Kidney tubule cell (primary cell): ENCODE data around the gene GNG7.
A peak's percentile ranks its signal among the peaks of the same experiment; 100 is the strongest.
"Not testable (repeated sequence)": the region's sequence is repeated elsewhere in the genome, so short reads cannot be mapped to it uniquely, and the experiment has no call there.

ENCODE experiments used
- DNase-seq: peaks from one replicate; pipeline ENCODE4 v3.0.0-alpha.2; 2018; ENCODE audit warnings: low spot score

GNG7 gene

DNA sequence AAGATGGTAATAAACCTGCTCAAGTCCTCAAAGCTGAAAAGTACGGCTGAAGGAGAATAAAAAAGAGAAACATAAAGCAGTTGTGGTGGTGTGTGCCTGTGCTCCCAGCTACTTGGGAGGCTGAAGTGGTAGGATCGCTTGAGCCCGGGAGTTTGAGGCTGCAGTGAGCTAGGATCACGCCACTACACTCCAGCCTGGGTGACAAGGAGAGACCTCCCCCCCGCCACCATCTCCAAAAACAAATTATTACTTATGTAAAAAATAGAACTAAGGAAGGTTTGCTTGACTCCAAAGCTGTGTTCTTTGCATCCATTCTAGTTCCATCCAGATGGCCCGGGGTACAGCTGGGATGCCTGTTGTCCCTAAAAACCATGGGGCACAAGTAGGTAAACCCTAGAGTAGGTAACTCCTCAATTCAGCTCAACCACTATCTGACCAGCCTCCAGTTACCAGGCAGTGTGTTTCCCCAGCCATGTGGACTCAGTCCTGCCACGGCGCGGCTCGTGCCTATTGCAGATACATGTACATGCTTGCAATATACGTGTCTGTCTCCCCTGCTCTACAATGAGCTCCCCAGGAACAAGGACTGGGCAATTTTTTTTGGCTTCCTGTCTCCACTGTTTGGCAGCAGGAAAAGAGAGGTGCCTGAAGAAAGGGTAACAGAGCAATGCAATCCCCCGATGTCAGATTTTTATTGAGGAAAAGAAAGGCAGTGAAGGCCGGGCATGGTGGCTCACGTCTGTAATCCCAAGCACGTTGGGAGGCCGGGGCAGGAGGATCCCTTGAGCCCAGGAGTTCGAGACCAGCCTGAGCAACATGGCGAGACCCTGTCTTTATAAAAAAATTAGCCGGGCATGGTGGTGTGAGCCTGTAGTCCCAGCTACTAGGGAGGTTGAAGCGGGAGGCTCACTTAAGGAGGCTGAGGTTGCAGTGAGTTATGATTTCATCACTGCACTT lies 101.3 kb downstream of the GNG7 start:
- no peak for DNase-seq

GRCh38 chr19:2594319-2594718 lies 108.2 kb downstream of the GNG7 start:
- DNase-seq, result no peak

- no peak for DNase-seq
Measured at GRCh38 chr19:2592824-2593223, 109.7 kb downstream of the GNG7 start.

GRCh38 chr19:2591537-2592291 lies 110.8 kb downstream of the GNG7 start:
- DNase-seq, result no peak

DNA sequence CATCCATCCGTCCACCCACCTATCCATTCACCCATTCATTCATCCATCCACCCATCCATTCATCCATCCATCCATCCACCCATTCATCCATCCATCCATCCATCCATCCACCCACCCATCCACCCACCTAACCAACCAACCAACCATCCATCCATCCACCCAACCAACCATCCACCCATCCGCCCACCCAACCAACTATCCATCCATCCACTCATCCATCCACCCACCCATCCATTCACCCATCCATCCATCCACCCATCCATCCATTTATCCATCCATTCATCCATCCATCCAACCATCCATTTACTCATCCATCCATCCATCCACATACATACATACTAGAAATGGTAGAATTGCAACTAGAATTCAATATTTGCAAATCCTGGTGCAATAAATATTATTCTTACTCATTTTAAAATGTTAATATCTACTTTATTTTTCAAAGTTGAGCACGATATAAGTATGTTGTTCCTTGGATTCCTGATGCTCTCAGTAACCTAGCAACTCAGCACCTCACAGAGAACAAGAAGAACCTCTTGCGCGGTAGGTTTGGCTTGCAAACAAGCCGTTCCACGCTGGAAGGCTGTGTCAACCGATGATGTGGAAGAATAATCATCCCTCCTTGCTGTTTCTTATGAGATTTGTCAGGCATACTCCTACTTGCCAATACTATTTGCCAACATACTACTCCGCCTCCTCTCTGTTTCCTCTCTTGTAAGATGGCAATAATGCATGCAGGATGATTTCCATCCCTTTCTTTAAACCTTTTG lies 111.7 kb downstream of the GNG7 start:
- DNase-seq, result no peak

DNA sequence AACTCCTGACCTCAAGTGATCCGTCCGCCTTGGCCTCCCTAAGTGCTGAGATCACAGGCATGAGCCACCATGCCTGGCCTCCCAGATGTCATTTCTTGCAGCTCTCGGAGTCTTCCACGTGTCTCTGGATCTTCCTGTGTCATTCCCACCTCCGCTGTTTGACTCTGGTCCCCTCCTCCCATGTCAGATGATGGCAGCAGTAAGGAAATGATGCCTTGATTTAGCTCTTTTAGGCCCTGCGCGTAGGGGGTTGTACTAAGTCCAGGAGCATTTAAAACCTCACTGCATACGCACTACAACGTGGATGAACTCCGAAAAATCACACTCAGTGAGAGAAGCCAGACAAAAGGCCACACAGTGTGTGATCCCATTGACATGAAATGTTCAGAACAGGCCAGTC lies 113.1 kb downstream of the GNG7 start:
- no peak for DNase-seq

DNA sequence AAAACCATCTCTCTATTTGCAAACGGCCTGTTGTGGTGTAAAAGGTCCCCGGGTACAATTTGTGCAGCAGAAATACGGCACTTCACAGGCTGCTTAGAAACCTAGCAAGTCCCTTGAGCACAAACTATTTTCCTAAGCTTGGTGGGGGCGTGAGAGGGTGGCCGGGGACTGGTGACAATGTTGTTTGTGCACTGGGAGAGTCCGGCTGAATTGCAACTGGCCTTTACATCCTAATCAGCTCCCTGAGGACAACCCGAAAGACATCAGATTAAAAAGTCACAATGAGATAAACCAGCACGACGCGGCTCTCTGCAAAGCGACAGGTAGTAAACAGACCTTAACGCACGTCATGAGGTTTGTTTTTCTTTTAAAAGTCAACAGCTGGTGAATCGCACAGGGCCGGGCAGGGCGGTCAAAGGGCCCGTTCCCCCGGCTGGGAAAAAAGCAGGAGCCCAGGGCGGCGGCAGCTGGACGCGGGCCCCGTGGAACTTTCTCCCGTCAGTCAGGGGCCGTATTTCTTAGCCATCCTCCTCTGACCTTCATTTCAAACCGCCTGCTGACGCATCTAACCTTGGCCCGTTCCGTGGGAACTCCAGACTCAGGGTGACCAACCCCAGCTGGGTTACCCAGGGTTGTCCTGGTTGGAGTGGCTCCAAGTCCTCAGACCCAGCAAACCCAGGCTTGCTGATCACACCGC lies 114.3 kb downstream of the GNG7 start:
- no peak for DNase-seq

DNA sequence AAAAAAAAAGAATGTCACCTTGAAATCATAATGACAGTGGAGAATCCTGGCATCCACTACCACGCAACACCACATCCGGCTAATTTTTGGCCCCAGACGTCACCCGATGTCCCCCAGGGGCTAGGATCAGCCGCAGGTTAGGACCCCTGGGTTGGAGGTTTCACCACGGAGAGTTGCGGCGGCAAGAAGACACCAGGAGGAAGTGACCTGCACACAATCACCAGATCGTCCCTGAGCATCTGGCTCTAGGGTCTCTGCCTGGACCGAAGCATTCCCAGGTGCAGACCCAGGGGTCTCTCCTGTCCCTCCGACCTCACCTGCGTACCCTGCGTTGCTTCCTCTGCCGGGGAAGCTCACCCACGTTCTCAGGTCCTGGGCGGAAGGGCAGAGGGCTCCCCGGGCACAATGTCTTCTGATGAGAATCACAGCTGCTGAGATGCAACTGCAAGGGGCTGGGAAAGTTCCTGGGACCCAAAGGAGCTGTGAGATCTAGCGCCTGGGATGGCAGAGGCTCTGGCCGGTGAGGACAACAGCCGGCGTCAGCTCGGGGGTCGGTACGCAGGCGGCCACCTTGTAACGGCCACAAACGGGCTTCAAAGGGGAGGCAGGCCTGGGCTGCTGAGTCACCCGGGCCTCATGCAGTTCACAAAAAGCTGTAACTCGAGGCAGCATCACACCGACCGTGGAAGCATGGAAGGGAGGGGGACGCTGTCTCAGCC lies 115.3 kb downstream of the GNG7 start:
- DNase-seq, result no peak

DNA sequence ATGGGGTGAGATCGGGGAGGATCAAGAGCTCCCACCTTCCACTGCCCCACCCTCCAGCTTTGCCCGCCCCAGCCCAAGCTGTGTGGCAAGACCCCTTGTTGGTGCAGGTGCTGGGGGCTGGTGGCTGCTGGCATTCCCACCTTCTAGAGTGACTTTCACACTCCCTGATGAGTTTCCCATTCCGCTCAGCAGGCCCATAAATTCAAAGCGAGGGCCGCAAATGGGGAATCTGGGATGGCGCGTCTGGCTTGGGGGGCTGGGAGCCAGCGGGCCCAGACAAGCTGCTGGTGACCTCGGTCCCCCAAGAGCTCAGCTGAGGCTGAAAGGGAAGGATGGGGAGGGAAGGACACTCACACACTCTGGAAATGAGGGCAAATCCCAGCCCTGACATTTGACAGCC lies 116.3 kb downstream of the GNG7 start:
- DNase-seq, result no peak

- no peak for DNase-seq
Measured at GRCh38 chr19:2584002-2584401, 118.5 kb downstream of the GNG7 start.

DNA sequence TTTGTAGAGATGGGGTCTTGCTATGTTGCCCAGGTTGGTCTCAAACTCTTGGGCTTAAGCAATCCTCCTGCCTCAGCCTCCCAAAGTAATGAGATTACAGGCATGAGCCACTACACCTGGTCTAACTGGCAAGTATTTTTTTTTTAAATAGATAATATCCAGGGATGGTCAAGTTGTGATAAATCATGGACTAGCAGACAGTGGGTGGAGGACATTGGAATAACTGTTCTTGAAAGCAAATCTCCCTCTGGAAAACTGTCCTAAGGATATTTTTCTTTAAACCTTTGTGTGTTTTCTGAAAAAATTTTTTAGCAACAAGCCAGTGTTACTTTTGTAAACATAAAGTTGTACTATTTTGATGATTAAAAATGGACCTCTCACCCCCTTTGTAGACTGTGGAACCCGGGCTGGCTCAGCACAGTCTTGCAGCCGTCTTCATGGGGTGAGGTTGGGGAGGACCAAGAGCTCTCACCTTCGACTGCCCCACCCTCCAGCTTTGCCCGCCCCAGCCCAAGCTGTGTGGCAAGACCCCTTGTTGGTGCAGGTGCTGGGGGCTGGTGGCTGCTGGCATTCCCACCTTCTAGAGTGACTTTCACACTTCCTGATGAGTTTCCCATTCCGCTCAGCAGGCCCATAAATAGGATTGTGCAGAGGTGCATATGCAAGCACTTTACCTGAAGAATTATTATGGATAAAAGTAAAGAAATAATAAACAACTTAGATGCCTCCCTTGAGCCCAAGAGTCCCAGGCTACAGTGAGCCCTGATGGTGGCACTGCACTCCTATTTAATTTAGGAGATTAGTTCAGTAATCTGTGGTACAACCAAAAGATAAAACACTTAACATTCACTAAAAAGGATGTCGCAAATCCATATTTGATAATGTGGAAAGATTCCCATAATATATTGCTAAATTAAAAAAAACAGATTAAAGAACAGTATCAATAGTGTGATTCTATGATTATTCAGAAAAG lies 119.2 kb downstream of the GNG7 start:
- no peak for DNase-seq

GRCh38 chr19:2580396-2580795 lies 122.1 kb downstream of the GNG7 start:
- DNase-seq, result not testable (repeated sequence)

DNA sequence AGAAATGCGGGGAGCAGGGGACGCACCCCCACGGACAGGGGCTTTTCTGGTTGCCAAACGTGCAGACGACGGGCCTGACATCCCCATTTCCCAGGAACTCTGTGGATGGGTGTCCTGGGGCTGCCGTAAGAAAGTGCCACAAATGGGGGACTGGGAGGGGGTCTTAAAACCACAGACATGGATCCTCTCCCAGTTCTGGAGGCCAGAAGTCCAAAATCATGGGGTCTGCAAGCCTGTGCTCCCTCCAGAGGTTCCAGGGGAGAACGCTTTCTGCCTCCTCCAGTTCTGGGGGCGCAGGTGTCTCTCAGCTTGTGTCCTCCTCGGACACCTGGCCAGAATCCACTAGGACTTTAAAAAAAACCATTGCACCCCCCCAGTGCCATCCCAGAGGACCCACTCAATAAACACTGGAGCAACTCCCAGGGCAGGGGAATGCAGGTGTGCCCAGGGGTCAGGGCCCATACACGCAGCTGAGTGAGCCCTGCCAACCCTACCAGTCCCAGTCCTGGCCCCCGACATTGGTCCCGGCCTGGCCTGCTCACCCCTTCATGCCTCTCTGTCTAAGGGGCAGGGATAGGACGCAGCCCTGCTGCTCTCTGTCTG lies 122.7 kb downstream of the GNG7 start:
- DNase-seq, result no peak

GRCh38 chr19:2578901-2579677 lies 123.4 kb downstream of the GNG7 start:
- peak; percentile 89 for DNase-seq

- peak; percentile 63 for DNase-seq
Measured at GRCh38 chr19:2578391-2578890, 124.1 kb downstream of the GNG7 start.

- no peak for DNase-seq
Measured at GRCh38 chr19:2577722-2578335, 124.7 kb downstream of the GNG7 start.

- no peak for DNase-seq
Measured at GRCh38 chr19:2575734-2576481, 126.6 kb downstream of the GNG7 start.
